HepG2 (cell line): ENCODE results near the gene MIR17HG. TPM values are rescaled to one million over a fixed set of nuclear protein-coding genes. Genes with fewer than 3 reads are reported as not detected.

Experiments used
- ATF1 ChIP-seq: IDR thresholded peaks from 2 replicates; pipeline ENCODE4 v1.6.1; 2016; ENCODE audit warnings: mild to moderate bottlenecking, control low read depth
- KLF6 ChIP-seq: IDR thresholded peaks from 2 replicates; pipeline ENCODE4 v1.8.0; 2016; ENCODE audit warnings: missing biosample characterization, missing genetic modification reagents
- MEIS2 ChIP-seq: sonication (generic); formaldehyde crosslinking; IDR thresholded peaks from 2 replicates; pipeline ENCODE4 v1.9.0; 2021; ENCODE audit warnings: mild to moderate bottlenecking, missing genetic modification reagents
- RFXAP ChIP-seq: sonication (generic); formaldehyde crosslinking; IDR thresholded peaks from 2 replicates; pipeline ENCODE4 v1.4.0; 2020; ENCODE audit warnings: missing genetic modification reagents, borderline replicate concordance
- SOX6 ChIP-seq, 2 experiments: fragments of 450-650 bp in 1 of 2; sonication (generic) in 1 of 2; formaldehyde crosslinking in 1 of 2; IDR thresholded peaks; 2 replicates each; pipeline versions ENCODE4 v1.4.0 to v1.6.1; 2017 to 2020; ENCODE audit warnings: antibody characterized with exemption in 1 of 2, mild to moderate bottlenecking in 1 of 2, missing genetic modification reagents in 1 of 2
- TCF12 ChIP-seq, 2 experiments: fragments of 450-650 bp in 1 of 2; sonication (generic) in 1 of 2; formaldehyde crosslinking in 1 of 2; IDR thresholded peaks; 2 replicates each; pipeline versions ENCODE4 v1.6.1 to v1.8.0; 2017 to 2022; ENCODE audit warnings: antibody characterized with exemption in 1 of 2, mild to moderate bottlenecking in 1 of 2, missing genetic modification reagents in 1 of 2, moderate library complexity in 1 of 2
- ZKSCAN8 ChIP-seq: IDR thresholded peaks from 2 replicates; pipeline ENCODE4 v1.6.1; 2016; ENCODE audit warnings: borderline replicate concordance, missing genetic modification reagents, missing compliant biosample characterization
- ZNF670 ChIP-seq: sonication (generic); formaldehyde crosslinking; IDR thresholded peaks from 2 replicates; pipeline ENCODE4 v1.8.0; 2022; ENCODE audit warnings: mild to moderate bottlenecking, missing genetic modification reagents, borderline replicate concordance
- polyA plus RNA-seq, 8 experiments: library from polyadenylated mRNA; depleted of rRNA in 3 of 8; stranded (reverse) in 7 of 8; unstranded in 1 of 8; fragments of >200 nt; fragmentation: Illumina TruSeq in 4 of 8; extraction: Trizol in 4 of 8; gene quantifications; 2 replicates each; pipeline versions ENCODE4 v1.2.1 to v1.2.3, GENCODE V29; 2011 to 2016; ENCODE audit warnings: low read depth in 4 of 8, missing spikeins in 1 of 8, mixed read lengths in 1 of 8; ENCODE audit not compliant: insufficient read depth in 1 of 8
- total RNA-seq, 5 experiments: library from RNA; depleted of rRNA; stranded (reverse); fragments of >200 nt; fragmentation: Illumina TruSeq; extraction: Trizol; gene quantifications; 2 replicates each; pipeline ENCODE4 v1.2.3, GENCODE V29; 2016; ENCODE audit warnings: low read depth in 1 of 5
- TF ChIP-seq, protein P1 (sequence below): sonication (generic); formaldehyde crosslinking; IDR thresholded peaks from 2 replicates; pipeline ENCODE4 v1.4.0; 2020; ENCODE audit warnings: missing genetic modification reagents
- TF ChIP-seq, protein P2 (sequence below): sonication (generic); formaldehyde crosslinking; IDR thresholded peaks from 2 replicates; pipeline ENCODE4 v1.8.0; 2022; ENCODE audit warnings: mild to moderate bottlenecking, missing genetic modification reagents, moderate library complexity
- TF ChIP-seq, protein P3 (sequence below): sonication (generic); formaldehyde crosslinking; IDR thresholded peaks from 2 replicates; pipeline ENCODE4 v1.4.0; 2020; ENCODE audit warnings: missing genetic modification reagents
- TF ChIP-seq, protein P4 (sequence below): sonication (generic); formaldehyde crosslinking; IDR thresholded peaks from 2 replicates; pipeline ENCODE4 v1.5.0; 2020; ENCODE audit warnings: mild to moderate bottlenecking, missing genetic modification reagents
- TF ChIP-seq, protein P5 (sequence below): sonication (generic); formaldehyde crosslinking; IDR thresholded peaks from 2 replicates; pipeline ENCODE4 v1.4.0; 2020; ENCODE audit warnings: mild to moderate bottlenecking, missing genetic modification reagents
- TF ChIP-seq, protein P6 (sequence below): sonication (generic); formaldehyde crosslinking; IDR thresholded peaks from 2 replicates; pipeline ENCODE4 v1.8.1; 2023; ENCODE audit warnings: missing genetic modification reagents, inconsistent platforms, borderline replicate concordance

MIR17HG gene
- total and polyA plus RNA-seq, 2 of the 13 experiments (the other 11 are each of a cell fraction or from before 2014, with no cell fraction given): 2.5 to 12.3 TPM

DNA sequence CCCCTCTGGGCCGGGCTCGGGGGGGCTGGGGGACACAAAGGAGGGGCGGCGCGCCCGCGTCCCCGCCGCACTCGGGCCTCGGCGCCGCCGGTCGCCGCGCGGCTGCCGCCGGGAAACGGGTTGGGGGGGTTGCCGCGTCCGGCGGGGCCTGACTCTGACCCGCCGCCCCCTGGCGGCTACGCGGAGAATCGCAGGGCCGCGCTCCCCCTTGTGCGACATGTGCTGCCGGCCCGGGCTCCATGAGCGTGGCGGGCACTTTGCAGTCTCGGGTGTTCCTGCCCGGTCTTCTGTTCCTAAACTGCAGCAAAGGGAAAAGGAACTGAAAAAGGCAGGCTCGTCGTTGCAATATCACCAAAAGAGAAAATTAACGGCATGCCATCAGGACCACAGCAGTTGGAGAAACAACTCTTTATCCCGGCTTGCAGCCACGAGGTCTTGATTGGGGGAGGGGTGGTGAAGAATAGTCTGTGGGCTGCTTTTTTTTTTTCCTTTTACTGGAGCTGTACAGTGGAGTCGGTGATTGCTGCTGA lies 1.5 kb downstream of the MIR17HG start (continued):
- TF ChIP-seq ZKSCAN8 (CRISPR knock-in tag) (no peak; the same call in 1 of the 2 replicates), RFXAP (peak; percentile 72; the same call in 1 of the 2 replicates), ZNF670 (CRISPR knock-in tag) (no peak; the same call in 1 of the 2 replicates), MEIS2 (CRISPR knock-in tag) (no peak; the same call in 1 of the 2 replicates), ATF1 (CRISPR knock-in tag) (no peak), SOX6 (IDR thresholded peaks at IDR 0.05) (no peak), SOX6 (CRISPR knock-in tag; IDR thresholded peaks at IDR 0.05) (peak; percentile 26; the same call in 1 of the 2 replicates), KLF6 (CRISPR knock-in tag) (no peak), TCF12 (IDR thresholded peaks at IDR 0.05) (no peak), TCF12 (CRISPR knock-in tag; IDR thresholded peaks at IDR 0.05) (no peak)
- TF ChIP-seq, protein P1, sequence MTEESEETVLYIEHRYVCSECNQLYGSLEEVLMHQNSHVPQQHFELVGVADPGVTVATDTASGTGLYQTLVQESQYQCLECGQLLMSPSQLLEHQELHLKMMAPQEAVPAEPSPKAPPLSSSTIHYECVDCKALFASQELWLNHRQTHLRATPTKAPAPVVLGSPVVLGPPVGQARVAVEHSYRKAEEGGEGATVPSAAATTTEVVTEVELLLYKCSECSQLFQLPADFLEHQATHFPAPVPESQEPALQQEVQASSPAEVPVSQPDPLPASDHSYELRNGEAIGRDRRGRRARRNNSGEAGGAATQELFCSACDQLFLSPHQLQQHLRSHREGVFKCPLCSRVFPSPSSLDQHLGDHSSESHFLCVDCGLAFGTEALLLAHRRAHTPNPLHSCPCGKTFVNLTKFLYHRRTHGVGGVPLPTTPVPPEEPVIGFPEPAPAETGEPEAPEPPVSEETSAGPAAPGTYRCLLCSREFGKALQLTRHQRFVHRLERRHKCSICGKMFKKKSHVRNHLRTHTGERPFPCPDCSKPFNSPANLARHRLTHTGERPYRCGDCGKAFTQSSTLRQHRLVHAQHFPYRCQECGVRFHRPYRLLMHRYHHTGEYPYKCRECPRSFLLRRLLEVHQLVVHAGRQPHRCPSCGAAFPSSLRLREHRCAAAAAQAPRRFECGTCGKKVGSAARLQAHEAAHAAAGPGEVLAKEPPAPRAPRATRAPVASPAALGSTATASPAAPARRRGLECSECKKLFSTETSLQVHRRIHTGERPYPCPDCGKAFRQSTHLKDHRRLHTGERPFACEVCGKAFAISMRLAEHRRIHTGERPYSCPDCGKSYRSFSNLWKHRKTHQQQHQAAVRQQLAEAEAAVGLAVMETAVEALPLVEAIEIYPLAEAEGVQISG: peak; percentile 42; the same call in 1 of the 2 replicates
- TF ChIP-seq, protein P2, sequence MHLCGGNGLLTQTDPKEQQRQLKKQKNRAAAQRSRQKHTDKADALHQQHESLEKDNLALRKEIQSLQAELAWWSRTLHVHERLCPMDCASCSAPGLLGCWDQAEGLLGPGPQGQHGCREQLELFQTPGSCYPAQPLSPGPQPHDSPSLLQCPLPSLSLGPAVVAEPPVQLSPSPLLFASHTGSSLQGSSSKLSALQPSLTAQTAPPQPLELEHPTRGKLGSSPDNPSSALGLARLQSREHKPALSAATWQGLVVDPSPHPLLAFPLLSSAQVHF (CRISPR knock-in tag): 0 out of 2 replicates have a peak, but pooled peaks have one; percentile 28
- TF ChIP-seq, protein P3, sequence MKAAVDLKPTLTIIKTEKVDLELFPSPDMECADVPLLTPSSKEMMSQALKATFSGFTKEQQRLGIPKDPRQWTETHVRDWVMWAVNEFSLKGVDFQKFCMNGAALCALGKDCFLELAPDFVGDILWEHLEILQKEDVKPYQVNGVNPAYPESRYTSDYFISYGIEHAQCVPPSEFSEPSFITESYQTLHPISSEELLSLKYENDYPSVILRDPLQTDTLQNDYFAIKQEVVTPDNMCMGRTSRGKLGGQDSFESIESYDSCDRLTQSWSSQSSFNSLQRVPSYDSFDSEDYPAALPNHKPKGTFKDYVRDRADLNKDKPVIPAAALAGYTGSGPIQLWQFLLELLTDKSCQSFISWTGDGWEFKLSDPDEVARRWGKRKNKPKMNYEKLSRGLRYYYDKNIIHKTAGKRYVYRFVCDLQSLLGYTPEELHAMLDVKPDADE (CRISPR knock-in tag): no peak
- TF ChIP-seq, protein P4, sequence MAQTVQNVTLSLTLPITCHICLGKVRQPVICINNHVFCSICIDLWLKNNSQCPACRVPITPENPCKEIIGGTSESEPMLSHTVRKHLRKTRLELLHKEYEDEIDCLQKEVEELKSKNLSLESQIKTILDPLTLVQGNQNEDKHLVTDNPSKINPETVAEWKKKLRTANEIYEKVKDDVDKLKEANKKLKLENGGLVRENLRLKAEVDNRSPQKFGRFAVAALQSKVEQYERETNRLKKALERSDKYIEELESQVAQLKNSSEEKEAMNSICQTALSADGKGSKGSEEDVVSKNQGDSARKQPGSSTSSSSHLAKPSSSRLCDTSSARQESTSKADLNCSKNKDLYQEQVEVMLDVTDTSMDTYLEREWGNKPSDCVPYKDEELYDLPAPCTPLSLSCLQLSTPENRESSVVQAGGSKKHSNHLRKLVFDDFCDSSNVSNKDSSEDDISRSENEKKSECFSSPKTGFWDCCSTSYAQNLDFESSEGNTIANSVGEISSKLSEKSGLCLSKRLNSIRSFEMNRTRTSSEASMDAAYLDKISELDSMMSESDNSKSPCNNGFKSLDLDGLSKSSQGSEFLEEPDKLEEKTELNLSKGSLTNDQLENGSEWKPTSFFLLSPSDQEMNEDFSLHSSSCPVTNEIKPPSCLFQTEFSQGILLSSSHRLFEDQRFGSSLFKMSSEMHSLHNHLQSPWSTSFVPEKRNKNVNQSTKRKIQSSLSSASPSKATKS (CRISPR knock-in tag): no peak
- TF ChIP-seq, protein P5, sequence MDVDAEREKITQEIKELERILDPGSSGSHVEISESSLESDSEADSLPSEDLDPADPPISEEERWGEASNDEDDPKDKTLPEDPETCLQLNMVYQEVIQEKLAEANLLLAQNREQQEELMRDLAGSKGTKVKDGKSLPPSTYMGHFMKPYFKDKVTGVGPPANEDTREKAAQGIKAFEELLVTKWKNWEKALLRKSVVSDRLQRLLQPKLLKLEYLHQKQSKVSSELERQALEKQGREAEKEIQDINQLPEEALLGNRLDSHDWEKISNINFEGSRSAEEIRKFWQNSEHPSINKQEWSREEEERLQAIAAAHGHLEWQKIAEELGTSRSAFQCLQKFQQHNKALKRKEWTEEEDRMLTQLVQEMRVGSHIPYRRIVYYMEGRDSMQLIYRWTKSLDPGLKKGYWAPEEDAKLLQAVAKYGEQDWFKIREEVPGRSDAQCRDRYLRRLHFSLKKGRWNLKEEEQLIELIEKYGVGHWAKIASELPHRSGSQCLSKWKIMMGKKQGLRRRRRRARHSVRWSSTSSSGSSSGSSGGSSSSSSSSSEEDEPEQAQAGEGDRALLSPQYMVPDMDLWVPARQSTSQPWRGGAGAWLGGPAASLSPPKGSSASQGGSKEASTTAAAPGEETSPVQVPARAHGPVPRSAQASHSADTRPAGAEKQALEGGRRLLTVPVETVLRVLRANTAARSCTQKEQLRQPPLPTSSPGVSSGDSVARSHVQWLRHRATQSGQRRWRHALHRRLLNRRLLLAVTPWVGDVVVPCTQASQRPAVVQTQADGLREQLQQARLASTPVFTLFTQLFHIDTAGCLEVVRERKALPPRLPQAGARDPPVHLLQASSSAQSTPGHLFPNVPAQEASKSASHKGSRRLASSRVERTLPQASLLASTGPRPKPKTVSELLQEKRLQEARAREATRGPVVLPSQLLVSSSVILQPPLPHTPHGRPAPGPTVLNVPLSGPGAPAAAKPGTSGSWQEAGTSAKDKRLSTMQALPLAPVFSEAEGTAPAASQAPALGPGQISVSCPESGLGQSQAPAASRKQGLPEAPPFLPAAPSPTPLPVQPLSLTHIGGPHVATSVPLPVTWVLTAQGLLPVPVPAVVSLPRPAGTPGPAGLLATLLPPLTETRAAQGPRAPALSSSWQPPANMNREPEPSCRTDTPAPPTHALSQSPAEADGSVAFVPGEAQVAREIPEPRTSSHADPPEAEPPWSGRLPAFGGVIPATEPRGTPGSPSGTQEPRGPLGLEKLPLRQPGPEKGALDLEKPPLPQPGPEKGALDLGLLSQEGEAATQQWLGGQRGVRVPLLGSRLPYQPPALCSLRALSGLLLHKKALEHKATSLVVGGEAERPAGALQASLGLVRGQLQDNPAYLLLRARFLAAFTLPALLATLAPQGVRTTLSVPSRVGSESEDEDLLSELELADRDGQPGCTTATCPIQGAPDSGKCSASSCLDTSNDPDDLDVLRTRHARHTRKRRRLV (CRISPR knock-in tag): no peak
- TF ChIP-seq, protein P6, sequence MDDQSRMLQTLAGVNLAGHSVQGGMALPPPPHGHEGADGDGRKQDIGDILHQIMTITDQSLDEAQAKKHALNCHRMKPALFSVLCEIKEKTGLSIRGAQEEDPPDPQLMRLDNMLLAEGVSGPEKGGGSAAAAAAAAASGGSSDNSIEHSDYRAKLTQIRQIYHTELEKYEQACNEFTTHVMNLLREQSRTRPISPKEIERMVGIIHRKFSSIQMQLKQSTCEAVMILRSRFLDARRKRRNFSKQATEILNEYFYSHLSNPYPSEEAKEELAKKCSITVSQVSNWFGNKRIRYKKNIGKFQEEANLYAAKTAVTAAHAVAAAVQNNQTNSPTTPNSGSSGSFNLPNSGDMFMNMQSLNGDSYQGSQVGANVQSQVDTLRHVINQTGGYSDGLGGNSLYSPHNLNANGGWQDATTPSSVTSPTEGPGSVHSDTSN: no peak
